Measurements from ENCODE around the gene C1QTNF1. TPM values are rescaled to one million over a fixed set of nuclear protein-coding genes. Genes with fewer than 3 reads are reported as not detected.

C1QTNF1 gene
- total and polyA plus RNA-seq, 2 experiments from 2014 or later = 6.8 to 16.4 TPM

DNA sequence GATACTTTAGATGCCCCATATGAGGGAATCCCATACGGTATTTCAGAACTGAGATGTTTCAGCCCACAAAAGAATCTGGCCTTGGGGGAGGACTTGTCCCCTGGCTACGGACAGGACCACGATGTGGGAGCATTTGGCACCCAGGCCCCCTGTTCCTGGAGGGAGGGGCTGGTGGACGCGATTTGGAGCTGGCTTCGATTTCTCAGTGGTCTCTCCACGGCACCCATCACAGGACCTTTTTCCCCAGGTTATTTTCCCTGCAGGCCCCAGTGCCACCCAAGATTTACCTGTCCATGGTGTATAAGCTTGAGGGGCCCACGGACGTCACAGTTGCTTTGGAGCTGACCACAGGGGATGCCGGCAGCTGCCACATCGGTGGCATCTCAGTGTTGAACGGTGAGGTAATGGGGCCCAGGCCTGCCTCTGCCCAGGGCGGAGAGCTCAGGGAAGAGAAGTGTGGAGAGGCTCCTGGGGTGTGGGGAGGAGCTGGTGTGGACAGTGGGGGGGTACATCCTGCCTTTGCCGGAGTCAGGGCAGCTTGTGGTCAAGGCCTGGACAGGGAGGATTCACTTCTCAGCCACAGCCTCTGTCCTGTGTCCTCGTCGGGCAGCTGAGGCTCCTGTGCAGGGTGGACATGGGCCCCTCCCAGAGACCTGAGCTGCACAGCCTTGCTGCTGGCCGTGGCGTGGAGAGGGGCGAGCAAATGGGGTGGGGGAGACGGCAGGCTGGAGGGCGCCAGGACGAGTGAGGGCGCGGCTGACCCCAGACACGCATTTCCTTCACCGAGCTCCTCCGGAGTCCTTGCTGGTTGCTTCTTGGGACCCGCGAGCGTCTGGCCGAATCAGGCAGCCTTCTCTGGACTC lies 60.6 kb downstream of the C1QTNF1 start:
- Histone ChIP-seq H3K27ac (no peak overlapping the region), H3K4me1 (ENCODE audit: low read depth) (no peaks in the 10 kb centered on the region), H3K36me3 (peaks cover 11% of the 10 kb centered on the region), H3K4me3 (no peak overlapping the region), H3K27me3 (no peaks in the 10 kb centered on the region), H3K9me3 (ENCODE audit: low read depth) (no peaks in the 10 kb centered on the region)
- TF ChIP-seq, protein P1, sequence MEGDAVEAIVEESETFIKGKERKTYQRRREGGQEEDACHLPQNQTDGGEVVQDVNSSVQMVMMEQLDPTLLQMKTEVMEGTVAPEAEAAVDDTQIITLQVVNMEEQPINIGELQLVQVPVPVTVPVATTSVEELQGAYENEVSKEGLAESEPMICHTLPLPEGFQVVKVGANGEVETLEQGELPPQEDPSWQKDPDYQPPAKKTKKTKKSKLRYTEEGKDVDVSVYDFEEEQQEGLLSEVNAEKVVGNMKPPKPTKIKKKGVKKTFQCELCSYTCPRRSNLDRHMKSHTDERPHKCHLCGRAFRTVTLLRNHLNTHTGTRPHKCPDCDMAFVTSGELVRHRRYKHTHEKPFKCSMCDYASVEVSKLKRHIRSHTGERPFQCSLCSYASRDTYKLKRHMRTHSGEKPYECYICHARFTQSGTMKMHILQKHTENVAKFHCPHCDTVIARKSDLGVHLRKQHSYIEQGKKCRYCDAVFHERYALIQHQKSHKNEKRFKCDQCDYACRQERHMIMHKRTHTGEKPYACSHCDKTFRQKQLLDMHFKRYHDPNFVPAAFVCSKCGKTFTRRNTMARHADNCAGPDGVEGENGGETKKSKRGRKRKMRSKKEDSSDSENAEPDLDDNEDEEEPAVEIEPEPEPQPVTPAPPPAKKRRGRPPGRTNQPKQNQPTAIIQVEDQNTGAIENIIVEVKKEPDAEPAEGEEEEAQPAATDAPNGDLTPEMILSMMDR (IDR thresholded peaks at IDR 0.05; ENCODE audit: low read depth, low read length) = no peak
- DNase-seq (ENCODE audit: low read depth in 1 of 2, low spot score in 1 of 2) = no peak

DNA sequence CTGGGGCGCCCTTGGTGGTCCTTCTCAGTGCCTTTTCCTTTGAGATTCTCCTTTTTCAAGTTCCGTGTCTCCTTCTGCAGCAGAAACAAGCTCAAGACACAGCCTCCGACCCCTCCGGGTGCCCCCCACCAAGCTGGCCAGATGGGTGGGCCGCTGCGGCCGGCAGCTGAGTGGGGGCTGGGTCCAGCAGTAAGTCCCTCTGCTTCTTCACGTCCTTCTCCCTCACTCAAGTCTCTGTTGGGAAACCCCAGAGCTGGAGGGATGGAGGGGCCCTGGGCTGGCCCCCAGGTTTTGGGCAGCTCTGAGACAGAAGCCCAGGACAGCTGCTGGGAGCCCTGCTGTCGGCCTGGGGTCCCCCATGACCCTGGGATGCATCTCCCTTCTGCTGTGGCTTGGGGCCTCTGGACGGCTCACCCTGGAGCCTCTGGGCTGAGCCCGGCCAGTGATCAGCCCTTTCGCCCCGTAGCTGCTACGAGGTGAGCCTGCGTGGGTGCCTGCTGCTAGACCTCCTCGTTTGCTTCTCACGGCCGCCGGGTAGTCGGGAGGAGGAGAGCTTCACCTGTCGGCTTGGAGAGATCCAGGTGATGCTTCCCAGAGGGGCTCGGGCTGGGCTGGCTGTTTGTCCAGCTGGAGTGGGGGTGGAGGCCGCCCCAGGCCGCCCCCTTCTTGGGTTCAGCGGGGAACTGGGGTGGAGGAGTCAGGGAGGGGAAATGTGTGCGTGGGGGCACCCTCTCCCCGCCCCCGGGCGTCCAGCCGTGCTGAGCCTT lies 61.4 kb downstream of the C1QTNF1 start:
- H3K4me1 ChIP-seq (ENCODE audit: low read depth) = no peaks in the 10 kb centered on the region

DNA sequence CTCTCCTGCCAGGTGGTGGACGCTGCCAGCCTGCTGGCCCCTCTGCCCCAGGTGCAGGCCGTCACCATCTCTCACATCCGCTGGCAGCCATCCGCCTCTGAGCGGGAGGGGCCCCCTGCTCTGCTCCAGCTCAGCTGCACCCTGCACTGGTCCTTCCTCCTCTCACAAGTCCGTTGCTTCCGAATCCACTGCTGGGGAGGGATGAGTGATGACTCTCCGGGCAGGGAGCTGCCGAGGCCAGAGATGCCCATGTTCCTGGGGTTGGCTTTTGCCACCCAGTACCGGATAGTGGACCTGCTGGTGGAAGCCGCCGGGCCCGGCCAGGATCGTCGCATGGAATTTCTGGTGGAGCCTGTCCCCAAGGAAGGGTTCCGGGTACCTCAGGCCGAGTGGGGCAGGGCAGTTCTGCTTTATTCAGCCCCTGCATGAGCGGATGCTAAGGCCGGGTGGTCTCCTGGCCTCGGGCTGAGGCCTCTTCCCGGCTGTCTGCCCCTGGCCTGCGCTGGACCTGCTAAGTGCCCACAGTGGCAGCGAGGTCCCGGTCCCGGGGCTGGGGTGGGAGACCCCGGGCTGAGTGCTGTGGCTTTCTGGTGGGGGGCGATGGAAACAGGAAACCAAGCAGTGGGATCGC lies 62.1 kb downstream of the C1QTNF1 start:
- Histone ChIP-seq H3K36me3 (peaks cover 6% of the 10 kb centered on the region), H3K9me3 (ENCODE audit: low read depth) (no peaks in the 10 kb centered on the region)
- DNase-seq (ENCODE audit: low read depth in 1 of 2, low spot score in 1 of 2) = no peak

More for the DNA sequence above, 61.4 kb downstream of the C1QTNF1 start:
- no peak overlapping the region for H3K4me3 ChIP-seq
- DNase-seq (ENCODE audit: low read depth in 1 of 2, low spot score in 1 of 2) = no peak
- TF ChIP-seq, protein P1 (IDR thresholded peaks at IDR 0.05; ENCODE audit: low read depth, low read length) = no peak
- H3K27me3 ChIP-seq = no peaks in the 10 kb centered on the region
- H3K9me3 ChIP-seq (ENCODE audit: low read depth) = no peaks in the 10 kb centered on the region
- H3K27ac ChIP-seq = no peak overlapping the region
- H3K36me3 ChIP-seq = peaks cover 6% of the 10 kb centered on the region

DNA sequence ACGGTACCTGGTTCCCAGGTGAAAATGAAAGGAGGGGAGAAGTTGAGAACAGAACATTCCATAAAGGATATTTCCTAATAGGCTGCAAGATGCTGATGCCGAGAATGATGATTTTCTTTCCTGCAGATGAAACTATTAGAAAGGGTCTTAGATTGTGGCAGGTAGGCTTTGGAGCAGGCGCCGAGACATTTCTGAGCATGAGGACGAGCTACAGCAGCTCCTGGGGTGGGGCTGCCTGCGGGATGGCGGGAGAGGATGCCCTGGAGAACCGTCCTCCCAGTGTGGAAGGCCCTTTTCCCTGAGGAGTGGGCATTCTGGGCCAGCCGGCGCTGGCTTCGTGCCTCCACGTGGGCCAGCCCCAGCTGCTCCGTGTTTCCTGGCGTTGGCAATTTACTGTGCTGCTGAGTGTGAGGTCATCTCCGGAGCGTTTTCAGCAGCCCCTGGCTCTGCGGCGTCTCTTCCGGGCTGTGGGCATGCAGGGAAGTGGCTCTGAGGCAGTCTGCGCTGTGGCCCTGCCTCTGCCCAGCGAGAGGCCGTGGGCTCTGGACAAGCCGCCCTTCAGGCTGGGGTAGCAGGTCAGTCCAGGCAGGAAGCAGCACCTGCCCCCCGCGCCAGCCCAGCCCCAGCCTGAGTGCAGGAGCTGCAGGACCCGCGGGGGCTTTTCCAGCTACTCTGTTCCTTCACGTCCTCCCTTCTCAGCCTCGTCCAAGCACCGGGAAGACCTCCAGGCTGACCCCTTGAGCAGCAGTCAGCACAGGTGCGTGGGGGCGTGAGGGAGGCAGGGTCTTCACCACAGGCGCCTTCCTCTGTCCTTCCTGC lies 62.8 kb downstream of the C1QTNF1 start:
- no peaks in the 10 kb centered on the region for H3K4me1 ChIP-seq (ENCODE audit: low read depth)
- DNase-seq (ENCODE audit: low read depth in 1 of 2, low spot score in 1 of 2) = no peak

More for the DNA sequence above, 62.1 kb downstream of the C1QTNF1 start:
- no peaks in the 10 kb centered on the region for H3K4me1 ChIP-seq (ENCODE audit: low read depth)
- TF ChIP-seq, protein P1 (IDR thresholded peaks at IDR 0.05; ENCODE audit: low read depth, low read length) = no peak
- no peak overlapping the region for H3K4me3 ChIP-seq
- no peaks in the 10 kb centered on the region for H3K27me3 ChIP-seq
- H3K27ac ChIP-seq = no peak overlapping the region

More for the DNA sequence above, 62.8 kb downstream of the C1QTNF1 start:
- TF ChIP-seq, protein P1 (IDR thresholded peaks at IDR 0.05; ENCODE audit: low read depth, low read length) = no peak
- Histone ChIP-seq H3K36me3 (peaks cover 6% of the 10 kb centered on the region), H3K4me3 (no peak overlapping the region), H3K27me3 (no peaks in the 10 kb centered on the region), H3K27ac (no peak overlapping the region), H3K9me3 (ENCODE audit: low read depth) (no peaks in the 10 kb centered on the region)
